T-helper 1 cell (primary cell): ENCODE data around the gene TIGIT.

Source experiments
- DNase-seq, 5 donors: peaks; one replicate each; pipeline ENCODE4 v3.0.0-alpha.2; 2012 to 2020

The TIGIT gene

DNA sequence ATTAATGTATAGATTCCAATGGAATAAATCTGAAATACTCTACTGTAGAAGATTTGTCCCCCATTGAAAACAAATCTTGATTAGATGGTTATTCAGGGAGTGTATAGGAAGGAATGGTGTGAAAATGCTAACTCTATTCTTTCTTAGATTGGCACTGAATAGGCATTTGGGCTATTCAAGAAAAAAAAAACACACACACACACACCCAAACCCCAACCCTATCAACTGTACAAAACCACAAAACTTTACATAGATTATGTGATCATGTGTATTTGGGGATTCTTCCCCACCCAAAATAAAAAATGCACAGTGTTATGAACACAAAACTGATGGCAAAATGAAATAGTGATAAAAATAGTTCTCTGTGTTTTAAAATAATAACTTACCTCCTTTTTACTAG lies 61.8 kb downstream of the TIGIT start:
- no peak for DNase-seq

DNA sequence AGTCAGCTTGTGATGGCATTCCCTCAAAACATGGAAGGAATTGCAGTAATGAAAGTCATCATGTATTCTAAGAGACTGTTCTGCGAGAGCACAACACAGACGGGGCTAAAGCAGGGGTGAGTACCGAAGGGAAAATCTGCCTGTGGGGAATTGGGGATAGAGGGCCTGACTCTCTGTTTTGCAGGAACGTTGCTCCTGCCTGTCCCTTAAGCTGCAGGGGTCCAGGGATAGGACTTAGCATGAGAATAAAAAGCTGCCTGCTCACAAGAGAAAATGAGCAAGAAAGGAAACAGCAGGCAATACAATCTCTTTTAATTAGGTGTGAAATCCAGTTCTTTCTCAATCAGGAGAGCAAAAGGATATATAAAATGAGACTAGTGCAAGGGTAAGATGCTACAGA lies 62.2 kb downstream of the TIGIT start:
- DNase-seq = no peak

DNA sequence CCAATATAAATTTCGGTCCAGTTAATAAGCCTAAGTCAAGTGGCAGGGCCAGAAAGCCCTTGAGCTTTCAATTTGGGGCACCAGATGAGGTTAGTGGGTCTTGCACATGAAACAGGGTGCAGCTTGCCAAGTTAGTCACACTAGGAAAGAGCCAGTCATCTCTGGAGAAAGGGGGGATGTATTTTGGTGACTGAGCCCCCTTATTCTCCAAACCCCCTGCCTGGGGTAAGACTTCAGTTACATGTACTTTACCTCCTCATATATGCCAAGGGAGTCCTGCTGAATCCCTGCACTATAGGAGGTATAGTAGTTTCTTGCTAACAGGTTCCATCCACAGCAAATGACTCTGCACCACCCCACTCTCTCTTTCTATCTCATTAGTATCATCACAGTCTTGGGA lies 62.7 kb downstream of the TIGIT start:
- DNase-seq = no peak
